ENCODE results near the gene STK32B. TPM values are rescaled to one million over a fixed set of nuclear protein-coding genes. Genes with fewer than 3 reads are reported as not detected.

STK32B gene
- total RNA-seq, 4 donors from 2014 or later, result 0.46 to 0.68 (median 0.49) TPM; not detected in 1

GRCh38 chr4:5100986-5101385 is 49.7 kb downstream of the STK32B start:
- TF ChIP-seq POLR2A (IDR thresholded peaks at IDR 0.05) (no peak), CTCF (IDR thresholded peaks at IDR 0.05 in 4 of 5, conservative IDR thresholded peaks at IDR 0.05 in 1 of 5) (no peak)

GRCh38 chr4:5101571-5101970 is 50.3 kb downstream of the STK32B start:
- intact Hi-C loops (cut with DNase I; ENCODE audit: low total_unique reads) (no loop called here), in situ Hi-C loops (cut with MboI; ENCODE audit: low sequenced_read_pairs in 4 of 4) (no loop called here)
- no peaks in the 10 kb centered on the region for H3K36me3 ChIP-seq
- no peaks in the 10 kb centered on the region for H3K4me1 ChIP-seq
- H3K4me3 ChIP-seq, result no peak overlapping the region
- no peak overlapping the region for H3K27ac ChIP-seq
- no peaks in the 10 kb centered on the region for H3K27me3 ChIP-seq
- TF ChIP-seq POLR2A (IDR thresholded peaks at IDR 0.05) (no peak), CTCF (IDR thresholded peaks at IDR 0.05 in 4 of 5, conservative IDR thresholded peaks at IDR 0.05 in 1 of 5) (no peak)
- ATAC-seq (no peak), DNase-seq (no peak)
- no peaks in the 10 kb centered on the region for H3K9me3 ChIP-seq

More at GRCh38 chr4:5100986-5101385, 49.7 kb downstream of the STK32B start:
- no peak for ATAC-seq
- H3K27ac ChIP-seq, result no peak overlapping the region
- in situ Hi-C loops (cut with MboI; ENCODE audit: low sequenced_read_pairs in 4 of 4) (no loop called here), intact Hi-C loops (cut with DNase I; ENCODE audit: low total_unique reads) (no loop called here)
- H3K27me3 ChIP-seq, result no peaks in the 10 kb centered on the region
- H3K4me1 ChIP-seq, result no peaks in the 10 kb centered on the region
- DNase-seq, result no peak
- no peaks in the 10 kb centered on the region for H3K9me3 ChIP-seq
- no peak overlapping the region for H3K4me3 ChIP-seq
- H3K36me3 ChIP-seq, result no peaks in the 10 kb centered on the region

- intact Hi-C loops (cut with DNase I; ENCODE audit: low total_unique reads), result no loop called here
Observed at GRCh38 chr4:5110901-5111300, 59.6 kb downstream of the STK32B start.

GRCh38 chr4:5112333-5113095 is 61.2 kb downstream of the STK32B start:
- intact Hi-C loops (cut with DNase I; ENCODE audit: low total_unique reads), result no loop called here
- no peak overlapping the region for H3K4me3 ChIP-seq
- no peak for ATAC-seq

More at GRCh38 chr4:5110901-5111300, 59.6 kb downstream of the STK32B start:
- H3K9me3 ChIP-seq, result no peaks in the 10 kb centered on the region
- no peak overlapping the region for H3K27ac ChIP-seq
- H3K4me1 ChIP-seq, result no peaks in the 10 kb centered on the region
- TF ChIP-seq CTCF (IDR thresholded peaks at IDR 0.05 in 4 of 5, conservative IDR thresholded peaks at IDR 0.05 in 1 of 5) (no peak), POLR2A (IDR thresholded peaks at IDR 0.05) (no peak)
- H3K4me3 ChIP-seq, result no peak overlapping the region
- H3K27me3 ChIP-seq, result no peaks in the 10 kb centered on the region
- DNase-seq (no peak), ATAC-seq (no peak)
- in situ Hi-C loops (cut with MboI; ENCODE audit: low sequenced_read_pairs in 4 of 4), result no loop called here
- H3K36me3 ChIP-seq, result no peaks in the 10 kb centered on the region

GRCh38 chr4:5114950-5115349 is 63.7 kb downstream of the STK32B start:
- ATAC-seq (no peak), DNase-seq (no peak)
- Histone ChIP-seq H3K4me1 (no peaks in the 10 kb centered on the region), H3K4me3 (no peak overlapping the region), H3K27ac (no peak overlapping the region), H3K9me3 (no peaks in the 10 kb centered on the region), H3K36me3 (no peaks in the 10 kb centered on the region), H3K27me3 (no peaks in the 10 kb centered on the region)
- TF ChIP-seq CTCF (IDR thresholded peaks at IDR 0.05 in 4 of 5, conservative IDR thresholded peaks at IDR 0.05 in 1 of 5) (no peak), POLR2A (IDR thresholded peaks at IDR 0.05) (no peak)
- in situ Hi-C loops (cut with MboI; ENCODE audit: low sequenced_read_pairs in 4 of 4) (no loop called here), intact Hi-C loops (cut with DNase I; ENCODE audit: low total_unique reads) (no loop called here)

More at GRCh38 chr4:5112333-5113095, 61.2 kb downstream of the STK32B start:
- no peak for DNase-seq
- H3K9me3 ChIP-seq, result no peaks in the 10 kb centered on the region
- in situ Hi-C loops (cut with MboI; ENCODE audit: low sequenced_read_pairs in 4 of 4), result no loop called here
- no peaks in the 10 kb centered on the region for H3K36me3 ChIP-seq
- H3K27ac ChIP-seq, result no peak overlapping the region
- no peak for TF ChIP-seq POLR2A (IDR thresholded peaks at IDR 0.05)
- H3K27me3 ChIP-seq, result no peaks in the 10 kb centered on the region
- H3K4me1 ChIP-seq, result no peaks in the 10 kb centered on the region

Data from gastrocnemius medialis (tissue), 4 donors.